Measurements from ENCODE around the gene KCNJ1. TPM values are rescaled to one million over a fixed set of nuclear protein-coding genes. Genes with fewer than 3 reads are reported as not detected.

KCNJ1 gene
- total and polyA plus RNA-seq, 2 experiments from 2014 or later: not detected

DNA sequence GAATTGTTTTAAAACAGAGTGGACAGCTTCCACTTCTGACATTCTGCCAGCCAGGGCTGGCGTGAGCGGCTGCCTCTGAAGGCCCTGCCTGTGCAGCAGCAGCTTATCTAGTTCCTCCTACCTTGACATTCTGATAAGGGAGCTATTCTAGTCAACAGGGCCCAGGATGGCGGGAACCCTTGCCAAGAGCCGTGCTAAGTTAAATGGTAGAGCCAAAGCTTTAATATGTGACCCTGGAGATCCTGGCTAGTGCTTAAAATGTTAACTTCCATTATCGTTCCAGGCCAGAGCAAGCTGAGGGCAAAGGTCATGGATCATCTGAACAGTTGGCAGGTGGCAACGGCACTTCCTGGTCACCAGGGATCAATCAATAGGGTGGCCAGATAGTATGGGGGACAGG lies 27.6 kb upstream of the KCNJ1 start:
- TF ChIP-seq, protein P1, sequence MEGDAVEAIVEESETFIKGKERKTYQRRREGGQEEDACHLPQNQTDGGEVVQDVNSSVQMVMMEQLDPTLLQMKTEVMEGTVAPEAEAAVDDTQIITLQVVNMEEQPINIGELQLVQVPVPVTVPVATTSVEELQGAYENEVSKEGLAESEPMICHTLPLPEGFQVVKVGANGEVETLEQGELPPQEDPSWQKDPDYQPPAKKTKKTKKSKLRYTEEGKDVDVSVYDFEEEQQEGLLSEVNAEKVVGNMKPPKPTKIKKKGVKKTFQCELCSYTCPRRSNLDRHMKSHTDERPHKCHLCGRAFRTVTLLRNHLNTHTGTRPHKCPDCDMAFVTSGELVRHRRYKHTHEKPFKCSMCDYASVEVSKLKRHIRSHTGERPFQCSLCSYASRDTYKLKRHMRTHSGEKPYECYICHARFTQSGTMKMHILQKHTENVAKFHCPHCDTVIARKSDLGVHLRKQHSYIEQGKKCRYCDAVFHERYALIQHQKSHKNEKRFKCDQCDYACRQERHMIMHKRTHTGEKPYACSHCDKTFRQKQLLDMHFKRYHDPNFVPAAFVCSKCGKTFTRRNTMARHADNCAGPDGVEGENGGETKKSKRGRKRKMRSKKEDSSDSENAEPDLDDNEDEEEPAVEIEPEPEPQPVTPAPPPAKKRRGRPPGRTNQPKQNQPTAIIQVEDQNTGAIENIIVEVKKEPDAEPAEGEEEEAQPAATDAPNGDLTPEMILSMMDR (IDR thresholded peaks at IDR 0.05; ENCODE audit: low read depth, low read length): no peak
- peaks cover 66% of the 10 kb centered on the region for H3K4me1 ChIP-seq (ENCODE audit: low read depth)
- peak in 1 of 2 donors; percentile 86 for DNase-seq (ENCODE audit: low read depth in 1 of 2, low spot score in 1 of 2)
- H3K4me3 ChIP-seq: peak overlapping the region; percentile 76
- H3K9me3 ChIP-seq (ENCODE audit: low read depth): no peaks in the 10 kb centered on the region
- peak overlapping the region; percentile 87 for H3K27ac ChIP-seq
- no peaks in the 10 kb centered on the region for H3K36me3 ChIP-seq
- H3K27me3 ChIP-seq: no peaks in the 10 kb centered on the region

DNA sequence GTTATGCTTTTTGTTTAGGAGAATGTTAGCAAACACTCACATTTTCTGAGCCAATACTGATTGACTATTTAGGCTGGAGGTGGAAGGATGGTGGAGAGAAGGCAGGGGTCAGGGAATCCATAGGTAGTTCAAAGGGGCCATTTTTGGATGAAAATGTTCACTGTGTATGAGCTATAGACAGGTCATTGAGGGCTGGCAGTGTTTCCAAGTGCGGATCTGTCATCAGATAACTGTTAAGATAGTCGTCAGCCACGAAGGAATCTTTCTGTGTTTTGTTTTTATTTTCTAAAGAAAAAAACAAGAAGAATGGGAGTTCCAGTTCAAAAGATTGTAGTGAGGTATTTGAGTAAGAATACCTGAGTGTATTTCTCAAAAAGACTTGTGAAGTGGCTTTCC lies 27.2 kb upstream of the KCNJ1 start:
- Histone ChIP-seq H3K4me3 (peak overlapping the region; percentile 76), H3K4me1 (ENCODE audit: low read depth) (peaks cover 70% of the 10 kb centered on the region), H3K9me3 (ENCODE audit: low read depth) (no peaks in the 10 kb centered on the region), H3K27ac (peak overlapping the region; percentile 87), H3K27me3 (no peaks in the 10 kb centered on the region), H3K36me3 (no peaks in the 10 kb centered on the region)
- TF ChIP-seq, protein P1 (IDR thresholded peaks at IDR 0.05; ENCODE audit: low read depth, low read length): no peak
- no peak for DNase-seq (ENCODE audit: low read depth in 1 of 2, low spot score in 1 of 2)

DNA sequence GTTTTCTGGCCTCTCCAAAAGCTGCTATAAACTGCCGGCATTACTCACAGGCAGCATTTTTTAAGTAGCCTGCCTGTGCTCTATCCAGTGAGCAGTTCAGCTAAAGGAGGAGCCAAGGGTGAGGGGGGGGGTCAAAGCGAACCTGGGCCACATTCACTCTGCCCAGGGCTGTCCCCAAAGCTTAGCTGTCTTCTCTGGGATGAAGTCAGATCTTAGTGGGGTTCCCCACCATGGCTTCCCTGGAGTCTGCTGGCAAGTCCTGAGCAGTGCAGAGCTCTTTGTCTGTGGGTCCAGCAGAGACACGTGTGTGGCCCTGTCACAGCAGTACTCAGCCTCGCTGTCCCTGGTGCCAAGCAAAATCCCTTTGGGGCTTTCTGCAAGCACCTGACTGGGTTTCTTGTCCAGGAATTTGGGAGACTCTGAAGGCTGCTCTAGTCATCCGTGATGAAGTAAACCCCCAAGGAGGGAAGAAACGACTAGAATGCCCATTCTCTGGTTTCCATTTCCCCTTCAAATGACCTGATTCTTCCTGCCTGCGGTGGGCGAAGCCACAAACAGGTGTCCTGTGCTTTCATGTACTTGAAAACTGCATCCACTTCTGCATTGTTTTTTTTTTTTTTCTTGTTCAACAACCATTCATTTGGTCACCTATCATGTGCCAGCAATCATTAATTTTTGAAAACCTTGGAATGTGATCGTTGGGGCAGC lies 26.6 kb upstream of the KCNJ1 start:
- Histone ChIP-seq H3K27me3 (no peaks in the 10 kb centered on the region), H3K4me3 (peak overlapping the region; percentile 76), H3K4me1 (ENCODE audit: low read depth) (peaks cover 74% of the 10 kb centered on the region), H3K9me3 (ENCODE audit: low read depth) (no peaks in the 10 kb centered on the region), H3K27ac (peak overlapping the region; percentile 87), H3K36me3 (no peaks in the 10 kb centered on the region)
- TF ChIP-seq, protein P1 (IDR thresholded peaks at IDR 0.05; ENCODE audit: low read depth, low read length): no peak
- no peak for DNase-seq (ENCODE audit: low read depth in 1 of 2, low spot score in 1 of 2)

DNA sequence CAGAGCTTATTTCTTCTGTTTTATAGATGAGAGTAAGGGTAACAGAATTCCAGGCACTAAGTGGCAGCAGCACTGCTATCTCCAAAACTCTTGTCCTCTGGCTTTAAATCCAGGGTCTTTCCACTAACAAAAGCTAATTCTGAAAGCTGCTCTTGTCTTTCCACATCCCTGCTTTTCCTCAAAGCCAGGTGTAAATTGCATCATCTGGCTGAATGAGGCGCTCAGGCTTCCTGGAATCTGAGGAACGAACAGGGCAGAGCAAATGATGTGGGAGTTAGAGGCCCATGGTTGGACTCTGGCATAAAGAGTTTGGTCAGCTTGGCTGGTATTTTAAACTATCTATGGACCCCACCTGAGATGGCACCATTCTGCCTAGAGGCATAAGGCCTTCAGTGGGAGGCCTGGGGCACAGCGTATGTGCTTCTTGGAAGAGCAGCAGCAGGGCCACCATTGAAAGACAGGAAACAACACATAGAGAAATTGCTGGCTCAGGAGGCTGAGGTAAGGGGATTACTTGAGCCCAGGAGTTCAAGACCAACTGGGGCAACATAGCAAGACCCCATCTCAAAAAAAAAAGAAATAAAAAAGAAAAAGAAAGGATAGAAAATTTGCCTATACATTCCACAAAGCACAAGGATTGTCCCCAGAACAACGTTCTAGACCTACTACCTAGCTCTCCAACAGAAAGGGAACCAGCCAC lies 25.9 kb upstream of the KCNJ1 start:
- H3K27ac ChIP-seq: peak overlapping the region; percentile 87
- DNase-seq (ENCODE audit: low read depth in 1 of 2, low spot score in 1 of 2): no peak
- TF ChIP-seq, protein P1 (IDR thresholded peaks at IDR 0.05; ENCODE audit: low read depth, low read length): no peak
- peaks cover 74% of the 10 kb centered on the region for H3K4me1 ChIP-seq (ENCODE audit: low read depth)
- H3K4me3 ChIP-seq: peak overlapping the region; percentile 76
- no peaks in the 10 kb centered on the region for H3K9me3 ChIP-seq (ENCODE audit: low read depth)
- no peaks in the 10 kb centered on the region for H3K27me3 ChIP-seq
- H3K36me3 ChIP-seq: no peaks in the 10 kb centered on the region

DNA sequence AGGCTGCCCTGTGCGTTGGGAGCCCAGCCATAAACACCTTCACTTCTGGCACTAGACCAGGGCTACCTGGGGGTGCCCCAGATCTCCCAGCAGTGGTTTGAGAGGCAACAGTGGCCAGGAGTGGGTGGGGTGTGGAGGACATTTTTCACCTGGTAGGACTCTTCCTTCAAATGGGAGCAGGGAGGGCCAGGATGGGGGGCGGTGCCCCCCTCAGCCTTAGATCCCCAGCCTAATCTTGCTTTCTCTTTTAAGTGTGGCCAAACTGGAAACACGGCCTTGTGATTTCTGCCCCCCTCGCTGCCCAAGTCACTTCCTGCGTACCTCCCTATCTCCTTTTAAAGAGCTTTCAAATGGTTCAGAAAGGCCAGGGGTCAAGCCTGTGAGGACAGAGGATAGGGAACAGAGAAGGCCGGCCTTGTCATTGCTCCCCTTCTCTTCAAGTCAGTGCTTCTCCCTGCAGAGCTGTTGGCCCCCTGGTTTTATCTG lies 24.9 kb upstream of the KCNJ1 start:
- peak in 1 of 2 donors; percentile 68 for DNase-seq (ENCODE audit: low read depth in 1 of 2, low spot score in 1 of 2)
- H3K4me3 ChIP-seq: peak overlapping the region; percentile 76
- no peaks in the 10 kb centered on the region for H3K36me3 ChIP-seq
- peak overlapping the region; percentile 87 for H3K27ac ChIP-seq
- H3K4me1 ChIP-seq (ENCODE audit: low read depth): peaks cover 74% of the 10 kb centered on the region
- no peaks in the 10 kb centered on the region for H3K27me3 ChIP-seq
- no peaks in the 10 kb centered on the region for H3K9me3 ChIP-seq (ENCODE audit: low read depth)
- TF ChIP-seq, protein P1 (IDR thresholded peaks at IDR 0.05; ENCODE audit: low read depth, low read length): no peak

All from cardiac muscle cell (in vitro differentiated cells and primary cell).